Measurements from ENCODE around the gene TMEM18.

- TF ChIP-seq CTCF (IDR thresholded peaks at IDR 0.05; ENCODE audit: poor library complexity): no peak
- no peak for TF ChIP-seq EZH2 (IDR thresholded peaks at IDR 0.05; ENCODE audit: borderline replicate concordance)
Observed at GRCh38 chr2:681312-681711, 4.1 kb upstream of the TMEM18 start.

Data from hepatocyte (in vitro differentiated cells).